Liver (tissue), 9 donors: ENCODE data around the gene MYO7B. TPM values are rescaled to one million over a fixed set of nuclear protein-coding genes. Genes with fewer than 3 reads are reported as not detected.
A peak's percentile ranks its signal among the peaks of the same experiment; 100 is the strongest.

Experiments used
- DNase-seq: peaks from one replicate; pipeline ENCODE4 v3.0.0-alpha.2; 2017; ENCODE audit warnings: low spot score
- H3K27ac ChIP-seq, 2 donors: one replicate each; pipeline ENCODE4 v1.7.0; 2013; ENCODE audit warnings: inconsistent platforms in 2 of 2, low read length in 2 of 2, control low read depth in 1 of 2, low read depth in 1 of 2, mild to moderate bottlenecking in 1 of 2
- H3K27me3 ChIP-seq, 4 donors: one replicate each; pipeline versions ENCODE4 v1.6.1 to v1.7.0; 2013; ENCODE audit warnings: low read length in 3 of 4, inconsistent platforms in 1 of 4, mild to moderate bottlenecking in 1 of 4, moderate library complexity in 1 of 4; ENCODE audit not compliant: control insufficient read depth in 4 of 4, insufficient read depth in 4 of 4
- H3K36me3 ChIP-seq, 4 donors: one replicate each; pipeline versions ENCODE4 v1.6.1 to v1.7.0; 2013; ENCODE audit warnings: low read length in 3 of 4, mild to moderate bottlenecking in 3 of 4, low read depth in 1 of 4, moderate library complexity in 1 of 4; ENCODE audit not compliant: control insufficient read depth in 4 of 4, insufficient read depth in 3 of 4
- H3K4me1 ChIP-seq, 4 donors: one replicate each; pipeline versions ENCODE4 v1.6.1 to v1.7.0; 2013; ENCODE audit warnings: low read length in 3 of 4, mild to moderate bottlenecking in 3 of 4, moderate library complexity in 1 of 4; ENCODE audit not compliant: control insufficient read depth in 4 of 4, insufficient read depth in 4 of 4
- H3K4me3 ChIP-seq, 3 donors: one replicate each; pipeline versions ENCODE4 v1.6.1 to v1.7.0; 2013; ENCODE audit warnings: low read length in 3 of 3, control low read depth in 1 of 3, low read depth in 1 of 3, mild to moderate bottlenecking in 1 of 3
- H3K9ac ChIP-seq, 2 donors: one replicate each; pipeline ENCODE4 v1.7.0; 2013; ENCODE audit warnings: low read length in 2 of 2, mild to moderate bottlenecking in 2 of 2, moderate library complexity in 2 of 2, control low read depth in 1 of 2, low read depth in 1 of 2
- H3K9me3 ChIP-seq, 4 donors: one replicate each; pipeline versions ENCODE4 v1.6.1 to v1.7.0; 2013; ENCODE audit warnings: low read length in 3 of 4; ENCODE audit not compliant: control insufficient read depth in 4 of 4
- EGR1 ChIP-seq, 2 donors: IDR thresholded peaks; 2 replicates each; pipeline ENCODE4 v1.6.1; 2016 to 2018; ENCODE audit warnings: antibody characterized with exemption in 2 of 2, low read depth in 2 of 2
- FOXA2 ChIP-seq: IDR thresholded peaks from 2 replicates; pipeline ENCODE4 v1.6.1; 2016; ENCODE audit warnings: antibody characterized with exemption
- GABPA ChIP-seq, 2 donors: IDR thresholded peaks in 1 of 2; conservative IDR thresholded peaks in 1 of 2; 2 replicates each; pipeline ENCODE4 v1.6.1; 2016; ENCODE audit warnings: antibody characterized with exemption in 2 of 2, mild to moderate bottlenecking in 1 of 2, moderate library complexity in 1 of 2
- HNF4A ChIP-seq, 2 donors: conservative IDR thresholded peaks; 2 replicates each; pipeline ENCODE4 v1.6.1; 2016; ENCODE audit warnings: antibody characterized with exemption in 2 of 2, mild to moderate bottlenecking in 2 of 2
- HNF4G ChIP-seq: IDR thresholded peaks from 2 replicates; pipeline ENCODE4 v1.6.1; 2016; ENCODE audit warnings: antibody characterized with exemption
- JUND ChIP-seq, 2 donors: IDR thresholded peaks; 2 replicates each; pipeline ENCODE4 v1.6.1; 2016; ENCODE audit warnings: antibody characterized with exemption in 2 of 2
- NR2F2 ChIP-seq: IDR thresholded peaks from 2 replicates; pipeline ENCODE4 v1.6.1; 2016; ENCODE audit warnings: antibody characterized with exemption
- RAD21 ChIP-seq, 2 donors: IDR thresholded peaks; 2 replicates each; pipeline ENCODE4 v1.6.1; 2016; ENCODE audit warnings: antibody characterized with exemption in 2 of 2, mild to moderate bottlenecking in 2 of 2
- RXRA ChIP-seq, 2 donors: IDR thresholded peaks; 2 replicates each; pipeline ENCODE4 v1.6.1; 2017 to 2018; ENCODE audit warnings: antibody characterized with exemption in 2 of 2, mild to moderate bottlenecking in 1 of 2
- SP1 ChIP-seq: IDR thresholded peaks from 2 replicates; pipeline ENCODE4 v1.6.1; 2018; ENCODE audit warnings: antibody characterized with exemption, mild to moderate bottlenecking
- TAF1 ChIP-seq: conservative IDR thresholded peaks from 2 replicates; pipeline ENCODE4 v1.6.1; 2016; ENCODE audit warnings: antibody characterized with exemption, mild to moderate bottlenecking
- YY1 ChIP-seq: IDR thresholded peaks from 2 replicates; pipeline ENCODE4 v1.6.1; 2016; ENCODE audit warnings: antibody characterized with exemption, mild to moderate bottlenecking
- WGBS: extraction: QIAGEN DNeasy Blood & Tissue Kit; methylation state at CpG from one replicate; pipeline ENCODE4 v1.1.7; 2013; 5-methylcytosine and 5-hydroxymethylcytosine counted together
- polyA plus RNA-seq, 2 donors: library from polyadenylated mRNA; stranded (reverse) in 1 of 2; unstranded in 1 of 2; fragments of 200-250 nt in 1 of 2; fragments of >200 nt in 1 of 2; fragmentation: Nextera tagmentation in 1 of 2; extraction: Ambion mirVana in 1 of 2; gene quantifications; one replicate each; pipeline versions ENCODE4 v1.2.1 to v1.2.3, GENCODE V29; 2013 to 2015
- total RNA-seq, 2 donors: library from RNA; depleted of rRNA; stranded (reverse); fragments of >200 nt; gene quantifications; one replicate each; pipeline ENCODE4 v1.2.3, GENCODE V29; 2014
- TF ChIP-seq, protein P1 (sequence below): IDR thresholded peaks from 2 replicates; pipeline ENCODE4 v1.6.1; 2016; ENCODE audit warnings: antibody characterized with exemption, mild to moderate bottlenecking
- TF ChIP-seq, protein P2 (sequence below): IDR thresholded peaks from 2 replicates; pipeline ENCODE4 v1.6.1; 2016; ENCODE audit warnings: antibody characterized with exemption
- TF ChIP-seq, protein P3 (sequence below): IDR thresholded peaks from 2 replicates; pipeline ENCODE4 v1.6.1; 2016; ENCODE audit warnings: antibody characterized with exemption
- TF ChIP-seq, protein P4 (sequence below): fragments of 150-350 bp; IDR thresholded peaks from 2 replicates; pipeline ENCODE4 v1.5.1; 2017; ENCODE audit warnings: improper control_type of control experiment, low read depth, low read length; ENCODE audit not compliant: missing input control
- TF ChIP-seq, protein P5 (sequence below): IDR thresholded peaks from 2 replicates; pipeline ENCODE4 v1.6.1; 2016; ENCODE audit warnings: antibody characterized with exemption
- donor health status: healthy.
- donor health status: healthy.
- donor health status: healthy.
- donor health status: healthy.
- donor health status: healthy.

The MYO7B gene
- total and polyA plus RNA-seq, 4 donors: 0.15 to 1.1 (median 0.64) TPM

DNA sequence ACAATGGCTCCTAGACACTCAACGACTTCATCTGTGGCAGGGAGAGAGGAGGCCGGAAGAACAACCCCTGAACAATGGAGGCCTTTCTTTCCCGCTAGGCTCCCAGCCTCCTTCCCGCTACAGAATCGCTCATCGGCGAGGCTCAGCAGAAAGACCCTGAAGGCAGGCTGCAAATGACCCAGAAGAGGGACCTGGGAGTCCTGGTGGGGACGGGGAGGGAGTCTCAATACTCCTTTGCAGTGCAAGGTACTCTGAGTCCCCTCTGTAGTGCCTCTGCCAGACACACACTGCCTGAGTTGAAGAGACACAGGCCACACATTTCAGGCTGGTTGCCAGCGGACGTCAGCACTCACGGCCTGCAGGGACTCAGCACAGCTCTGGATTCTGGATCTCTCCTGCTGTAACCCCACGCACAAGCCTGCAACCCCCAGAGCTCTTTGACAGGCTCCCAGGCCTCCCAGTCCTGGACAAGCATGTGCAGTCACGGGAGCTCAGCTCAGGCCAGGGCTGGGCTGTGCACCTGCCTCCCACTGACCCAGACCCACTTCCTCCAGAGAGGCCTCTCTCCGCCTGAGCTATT is 116.6 kb downstream of the MYO7B start:
- H3K4me1 ChIP-seq: peaks cover 2 to 16% (median 5%) of the 10 kb centered on the region in 4 donors
- no peak overlapping the region for H3K9ac ChIP-seq
- peak overlapping the region in 1 of 2 donors; percentile 39 for H3K27ac ChIP-seq
- peaks cover 0 to 14% (median 1%) of the 10 kb centered on the region in 4 donors for H3K36me3 ChIP-seq
- no peak for DNase-seq
- TF ChIP-seq RXRA (IDR thresholded peaks at IDR 0.05): peak in 1 of 2 donors; percentile 19
- TF ChIP-seq JUND (IDR thresholded peaks at IDR 0.05): no peak
- no peaks in the 10 kb centered on the region for H3K9me3 ChIP-seq
- H3K4me3 ChIP-seq: no peak overlapping the region
- H3K27me3 ChIP-seq: no peaks in the 10 kb centered on the region
- WGBS: 76% methylated on average over 14 of the region's 14 CpGs

DNA sequence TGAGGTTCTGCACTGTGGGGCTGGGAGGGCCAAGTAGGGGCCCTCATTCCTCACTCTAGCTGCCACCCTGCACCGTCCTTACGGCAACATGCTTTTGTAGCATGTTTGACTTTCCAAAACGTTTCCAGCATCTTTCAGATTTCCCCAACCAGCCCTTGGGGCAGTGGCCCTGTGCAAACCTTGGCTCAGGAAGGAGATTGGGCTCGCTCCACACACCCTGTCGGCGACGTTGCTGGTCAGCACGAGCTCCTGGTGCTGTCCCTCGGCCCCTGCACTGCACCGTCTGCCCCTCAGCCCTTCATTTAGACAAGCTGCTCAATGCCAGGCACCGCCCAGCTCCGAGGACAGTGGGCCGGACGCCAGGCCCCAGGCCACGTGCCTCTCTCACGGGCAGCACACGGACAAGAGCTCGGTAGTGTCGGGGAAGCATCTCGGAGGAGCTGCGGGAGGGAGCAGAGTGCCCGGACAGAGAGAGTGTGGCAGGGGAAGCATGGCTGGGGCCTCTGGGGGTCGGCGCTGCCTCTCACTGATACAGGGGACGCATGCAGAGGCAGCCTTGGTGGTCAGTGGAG is 117.4 kb downstream of the MYO7B start:
- no peak overlapping the region for H3K9ac ChIP-seq
- no peak overlapping the region for H3K4me3 ChIP-seq
- 78% methylated on average over 25 of the region's 25 CpGs for WGBS
- H3K27me3 ChIP-seq: no peaks in the 10 kb centered on the region
- H3K4me1 ChIP-seq: peaks cover 2 to 11% (median 5%) of the 10 kb centered on the region in 4 donors
- H3K9me3 ChIP-seq: no peaks in the 10 kb centered on the region
- peaks cover 0 to 14% (median 1%) of the 10 kb centered on the region in 4 donors for H3K36me3 ChIP-seq
- TF ChIP-seq, protein P1, sequence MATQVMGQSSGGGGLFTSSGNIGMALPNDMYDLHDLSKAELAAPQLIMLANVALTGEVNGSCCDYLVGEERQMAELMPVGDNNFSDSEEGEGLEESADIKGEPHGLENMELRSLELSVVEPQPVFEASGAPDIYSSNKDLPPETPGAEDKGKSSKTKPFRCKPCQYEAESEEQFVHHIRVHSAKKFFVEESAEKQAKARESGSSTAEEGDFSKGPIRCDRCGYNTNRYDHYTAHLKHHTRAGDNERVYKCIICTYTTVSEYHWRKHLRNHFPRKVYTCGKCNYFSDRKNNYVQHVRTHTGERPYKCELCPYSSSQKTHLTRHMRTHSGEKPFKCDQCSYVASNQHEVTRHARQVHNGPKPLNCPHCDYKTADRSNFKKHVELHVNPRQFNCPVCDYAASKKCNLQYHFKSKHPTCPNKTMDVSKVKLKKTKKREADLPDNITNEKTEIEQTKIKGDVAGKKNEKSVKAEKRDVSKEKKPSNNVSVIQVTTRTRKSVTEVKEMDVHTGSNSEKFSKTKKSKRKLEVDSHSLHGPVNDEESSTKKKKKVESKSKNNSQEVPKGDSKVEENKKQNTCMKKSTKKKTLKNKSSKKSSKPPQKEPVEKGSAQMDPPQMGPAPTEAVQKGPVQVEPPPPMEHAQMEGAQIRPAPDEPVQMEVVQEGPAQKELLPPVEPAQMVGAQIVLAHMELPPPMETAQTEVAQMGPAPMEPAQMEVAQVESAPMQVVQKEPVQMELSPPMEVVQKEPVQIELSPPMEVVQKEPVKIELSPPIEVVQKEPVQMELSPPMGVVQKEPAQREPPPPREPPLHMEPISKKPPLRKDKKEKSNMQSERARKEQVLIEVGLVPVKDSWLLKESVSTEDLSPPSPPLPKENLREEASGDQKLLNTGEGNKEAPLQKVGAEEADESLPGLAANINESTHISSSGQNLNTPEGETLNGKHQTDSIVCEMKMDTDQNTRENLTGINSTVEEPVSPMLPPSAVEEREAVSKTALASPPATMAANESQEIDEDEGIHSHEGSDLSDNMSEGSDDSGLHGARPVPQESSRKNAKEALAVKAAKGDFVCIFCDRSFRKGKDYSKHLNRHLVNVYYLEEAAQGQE: no peak
- TF ChIP-seq SP1: no peak
- TF ChIP-seq FOXA2: no peak
- TF ChIP-seq, protein P2, sequence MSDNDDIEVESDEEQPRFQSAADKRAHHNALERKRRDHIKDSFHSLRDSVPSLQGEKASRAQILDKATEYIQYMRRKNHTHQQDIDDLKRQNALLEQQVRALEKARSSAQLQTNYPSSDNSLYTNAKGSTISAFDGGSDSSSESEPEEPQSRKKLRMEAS: no peak
- TF ChIP-seq NR2F2: no peak
- TF ChIP-seq, protein P3, sequence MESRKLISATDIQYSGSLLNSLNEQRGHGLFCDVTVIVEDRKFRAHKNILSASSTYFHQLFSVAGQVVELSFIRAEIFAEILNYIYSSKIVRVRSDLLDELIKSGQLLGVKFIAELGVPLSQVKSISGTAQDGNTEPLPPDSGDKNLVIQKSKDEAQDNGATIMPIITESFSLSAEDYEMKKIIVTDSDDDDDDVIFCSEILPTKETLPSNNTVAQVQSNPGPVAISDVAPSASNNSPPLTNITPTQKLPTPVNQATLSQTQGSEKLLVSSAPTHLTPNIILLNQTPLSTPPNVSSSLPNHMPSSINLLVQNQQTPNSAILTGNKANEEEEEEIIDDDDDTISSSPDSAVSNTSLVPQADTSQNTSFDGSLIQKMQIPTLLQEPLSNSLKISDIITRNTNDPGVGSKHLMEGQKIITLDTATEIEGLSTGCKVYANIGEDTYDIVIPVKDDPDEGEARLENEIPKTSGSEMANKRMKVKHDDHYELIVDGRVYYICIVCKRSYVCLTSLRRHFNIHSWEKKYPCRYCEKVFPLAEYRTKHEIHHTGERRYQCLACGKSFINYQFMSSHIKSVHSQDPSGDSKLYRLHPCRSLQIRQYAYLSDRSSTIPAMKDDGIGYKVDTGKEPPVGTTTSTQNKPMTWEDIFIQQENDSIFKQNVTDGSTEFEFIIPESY: no peak
- TF ChIP-seq JUND (IDR thresholded peaks at IDR 0.05): no peak
- TF ChIP-seq RXRA (IDR thresholded peaks at IDR 0.05): no peak
- no peak for TF ChIP-seq GABPA (IDR thresholded peaks at IDR 0.05 in 1 of 2, conservative IDR thresholded peaks at IDR 0.05 in 1 of 2)
- TF ChIP-seq HNF4A (conservative IDR thresholded peaks at IDR 0.05): no peak
- no peak for TF ChIP-seq TAF1
- TF ChIP-seq, protein P4, sequence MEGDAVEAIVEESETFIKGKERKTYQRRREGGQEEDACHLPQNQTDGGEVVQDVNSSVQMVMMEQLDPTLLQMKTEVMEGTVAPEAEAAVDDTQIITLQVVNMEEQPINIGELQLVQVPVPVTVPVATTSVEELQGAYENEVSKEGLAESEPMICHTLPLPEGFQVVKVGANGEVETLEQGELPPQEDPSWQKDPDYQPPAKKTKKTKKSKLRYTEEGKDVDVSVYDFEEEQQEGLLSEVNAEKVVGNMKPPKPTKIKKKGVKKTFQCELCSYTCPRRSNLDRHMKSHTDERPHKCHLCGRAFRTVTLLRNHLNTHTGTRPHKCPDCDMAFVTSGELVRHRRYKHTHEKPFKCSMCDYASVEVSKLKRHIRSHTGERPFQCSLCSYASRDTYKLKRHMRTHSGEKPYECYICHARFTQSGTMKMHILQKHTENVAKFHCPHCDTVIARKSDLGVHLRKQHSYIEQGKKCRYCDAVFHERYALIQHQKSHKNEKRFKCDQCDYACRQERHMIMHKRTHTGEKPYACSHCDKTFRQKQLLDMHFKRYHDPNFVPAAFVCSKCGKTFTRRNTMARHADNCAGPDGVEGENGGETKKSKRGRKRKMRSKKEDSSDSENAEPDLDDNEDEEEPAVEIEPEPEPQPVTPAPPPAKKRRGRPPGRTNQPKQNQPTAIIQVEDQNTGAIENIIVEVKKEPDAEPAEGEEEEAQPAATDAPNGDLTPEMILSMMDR: no peak
- TF ChIP-seq YY1: no peak
- TF ChIP-seq HNF4G: no peak
- no peak for TF ChIP-seq RAD21 (IDR thresholded peaks at IDR 0.05)
- no peak for TF ChIP-seq EGR1 (IDR thresholded peaks at IDR 0.05; ENCODE audit: low read depth in 2 of 2)
- TF ChIP-seq, protein P5, sequence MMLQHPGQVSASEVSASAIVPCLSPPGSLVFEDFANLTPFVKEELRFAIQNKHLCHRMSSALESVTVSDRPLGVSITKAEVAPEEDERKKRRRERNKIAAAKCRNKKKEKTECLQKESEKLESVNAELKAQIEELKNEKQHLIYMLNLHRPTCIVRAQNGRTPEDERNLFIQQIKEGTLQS: no peak
- no peak overlapping the region for H3K27ac ChIP-seq
- no peak for DNase-seq
